Endothelial cell of umbilical vein (primary cell): ENCODE data around the gene BCL6B. TPM values are rescaled to one million over a fixed set of nuclear protein-coding genes. Genes with fewer than 3 reads are reported as not detected.

ENCODE experiments used
- BruUV-seq: library from RNA; stranded (reverse); fragments of 400-500 nt; replicated peaks from 2 replicates; lab custom pipeline; 2021; lab: Mats Ljungman, UMichigan
- CTCF ChIA-PET: fragments of 300-600, 350-600 bp; sonication (Branson Sonifier 250); formaldehyde crosslinking; loops from one replicate; lab custom pipeline; 2021; ENCODE audit warnings: antibody characterized with exemption, inconsistent platforms; lab: Charles Lee
- POLR2A ChIA-PET: fragments of 300-600, 350-600 bp; sonication (Branson Sonifier 250); formaldehyde crosslinking; loops from one replicate; lab custom pipeline; 2021; ENCODE audit warnings: antibody characterized with exemption, inconsistent platforms; lab: Charles Lee
- DNase-seq: peaks from one replicate; pipeline ENCODE4 v3.0.0-alpha.2; 2011; ENCODE audit warnings: low read depth, low spot score
- FAIRE-seq: peaks from 2 replicates; lab custom pipeline; 2011; peaks lifted over from hg19 to GRCh38; lab: Jason Lieb, UNC
- H2AFZ ChIP-seq: 2 replicates; pipeline ENCODE4 v1.6.0; 2012; ENCODE audit warnings: low read depth, low read length, control low read depth, inconsistent platforms
- H3K27ac ChIP-seq: 2 replicates; pipeline ENCODE4 v1.5.1; 2011; ENCODE audit warnings: low read depth, mild to moderate bottlenecking, control low read depth, low read length, moderate library complexity; ENCODE audit not compliant: insufficient read depth
- H3K27me3 ChIP-seq, 2 experiments: 2 replicates each; pipeline versions ENCODE4 v1.6.0 to v1.6.1; 2011; ENCODE audit warnings: low read length in 2 of 2, mixed read lengths in 1 of 2; ENCODE audit not compliant: control insufficient read depth in 2 of 2, insufficient read depth in 2 of 2
- H3K36me3 ChIP-seq, 2 experiments: 2 replicates in 1 of 2; 3 replicates in 1 of 2; pipeline ENCODE4 v1.5.1; 2011; ENCODE audit warnings: low read length in 2 of 2, mild to moderate bottlenecking in 1 of 2, moderate library complexity in 1 of 2; ENCODE audit not compliant: control insufficient read depth in 2 of 2, insufficient read depth in 2 of 2; ENCODE audit errors: extremely low read depth in 1 of 2
- H3K4me1 ChIP-seq: 3 replicates; pipeline ENCODE4 v1.5.1; 2011; ENCODE audit warnings: mild to moderate bottlenecking, low read length; ENCODE audit not compliant: control insufficient read depth, insufficient read depth; ENCODE audit errors: extremely low read depth
- H3K4me2 ChIP-seq: 2 replicates; pipeline ENCODE4 v1.6.1; 2011; ENCODE audit warnings: low read length, control low read depth, mixed read lengths; ENCODE audit not compliant: insufficient read depth
- H3K4me3 ChIP-seq, 3 experiments: fragments of 200-600 bp in 1 of 3; sonication (generic), shearing (Covaris generic) in 1 of 3; replicated peaks in 1 of 3; 2 replicates each; pipeline ENCODE4 v1.5.1; 2011 to 2016; ENCODE audit warnings: control low read depth in 3 of 3, low read length in 3 of 3, mild to moderate bottlenecking in 2 of 3, inconsistent platforms in 1 of 3, low read depth in 1 of 3, moderate library complexity in 1 of 3; ENCODE audit not compliant: insufficient read depth in 1 of 3
- H3K79me2 ChIP-seq: 2 replicates; pipeline ENCODE4 v1.6.0; 2012; ENCODE audit warnings: low read length, inconsistent platforms; ENCODE audit not compliant: control insufficient read depth, insufficient read depth
- H3K9ac ChIP-seq: replicated peaks from 2 replicates; pipeline ENCODE3; 2011; ENCODE audit warnings: low read length, control low read depth; ENCODE audit not compliant: insufficient read depth; ENCODE audit errors: extremely low read depth
- H3K9me1 ChIP-seq: replicated peaks from 3 replicates; pipeline ENCODE4 v1.6.0; 2011; ENCODE audit warnings: mild to moderate bottlenecking, low read length; ENCODE audit not compliant: control insufficient read depth, insufficient read depth; ENCODE audit errors: extremely low read depth
- H3K9me3 ChIP-seq: replicated peaks from 2 replicates; pipeline ENCODE4 v1.5.1; 2012; ENCODE audit warnings: low read length, inconsistent platforms; ENCODE audit not compliant: control insufficient read depth, insufficient read depth
- H4K20me1 ChIP-seq: replicated peaks from 2 replicates; pipeline ENCODE3; 2011; ENCODE audit warnings: mild to moderate bottlenecking, low read length; ENCODE audit not compliant: control insufficient read depth, insufficient read depth; ENCODE audit errors: extremely low read depth
- EZH2 ChIP-seq: IDR thresholded peaks from 2 replicates; pipeline ENCODE4 v1.6.1; 2012; ENCODE audit warnings: borderline replicate concordance, low read depth, mild to moderate bottlenecking, moderate library complexity, low read length, inconsistent platforms; ENCODE audit not compliant: severe bottlenecking
- FOS ChIP-seq: IDR thresholded peaks from 2 replicates; pipeline ENCODE4 v1.6.1; 2011; ENCODE audit warnings: mild to moderate bottlenecking, low read length, moderate library complexity, borderline replicate concordance; ENCODE audit not compliant: insufficient read depth
- GATA2 ChIP-seq: IDR thresholded peaks from 2 replicates; pipeline ENCODE4 v1.7.0; 2011; ENCODE audit warnings: low read depth, mild to moderate bottlenecking, moderate library complexity, mixed read lengths, low read length; ENCODE audit not compliant: insufficient read length, insufficient read depth
- JUN ChIP-seq: IDR thresholded peaks from 2 replicates; pipeline ENCODE4 v1.6.1; 2011; ENCODE audit warnings: borderline replicate concordance, low read depth; ENCODE audit not compliant: insufficient read length, insufficient read depth
- MAX ChIP-seq: IDR thresholded peaks from 2 replicates; pipeline ENCODE4 v1.6.1; 2011; ENCODE audit not compliant: insufficient read depth, insufficient read length
- MYC ChIP-seq: IDR thresholded peaks from one replicate; pipeline ENCODE4 v1.6.1; 2011; ENCODE audit warnings: mild to moderate bottlenecking, low read depth, low read length
- POLR2A ChIP-seq: IDR thresholded peaks from 2 replicates; pipeline ENCODE4 v1.6.1; 2012; ENCODE audit warnings: low read depth, mild to moderate bottlenecking, control low read depth, low read length
- POLR2AphosphoS5 ChIP-seq: IDR thresholded peaks from 2 replicates; pipeline ENCODE4 v1.6.1; 2012; ENCODE audit warnings: low read depth, mild to moderate bottlenecking, control low read depth, low read length, moderate library complexity; ENCODE audit not compliant: insufficient read depth
- dilution Hi-C: fragments of 300-500 bp; cut with MboI; formaldehyde crosslinking; loops from one replicate; pipeline ENCODE4 v1.15.0; 2019; ENCODE audit warnings: low sequenced_read_pairs; ENCODE audit not compliant: extremely low pct_ligation_motif_present
- intact Hi-C: fragments of 100-400 bp; cut with micrococcal nuclease; formaldehyde crosslinking; loops from one replicate; pipeline ENCODE4 v1.10.0; 2022
- polyA plus RNA-seq, 4 experiments: library from polyadenylated mRNA; depleted of rRNA in 3 of 4; stranded (reverse) in 3 of 4; unstranded in 1 of 4; fragments of >200 nt; gene quantifications; 2 replicates each; pipeline versions ENCODE4 v1.2.1 to v1.2.3, GENCODE V29; 2011 to 2012; ENCODE audit warnings: missing spikeins in 1 of 4
- total RNA-seq: library from RNA; stranded (reverse); gene quantifications from 2 replicates; pipeline ENCODE4 v1.2.3, GENCODE V29; 2021
- TF ChIP-seq, protein P1 (sequence below), 2 donors: IDR thresholded peaks; 1 replicate in 1 of 2; 2 replicates in 1 of 2; pipeline ENCODE4 v1.5.1; 2011; ENCODE audit warnings: low read length in 2 of 2, mild to moderate bottlenecking in 2 of 2, moderate library complexity in 2 of 2, control low read depth in 1 of 2, inconsistent platforms in 1 of 2, low read depth in 1 of 2; ENCODE audit not compliant: insufficient read depth in 1 of 2; ENCODE audit errors: extremely low read depth in 1 of 2

The BCL6B gene
- total and polyA plus RNA-seq, 2 donors (not counting 3 experiments of a cell fraction or from before 2014, with no cell fraction given): 93.5 to 160 TPM

DNA sequence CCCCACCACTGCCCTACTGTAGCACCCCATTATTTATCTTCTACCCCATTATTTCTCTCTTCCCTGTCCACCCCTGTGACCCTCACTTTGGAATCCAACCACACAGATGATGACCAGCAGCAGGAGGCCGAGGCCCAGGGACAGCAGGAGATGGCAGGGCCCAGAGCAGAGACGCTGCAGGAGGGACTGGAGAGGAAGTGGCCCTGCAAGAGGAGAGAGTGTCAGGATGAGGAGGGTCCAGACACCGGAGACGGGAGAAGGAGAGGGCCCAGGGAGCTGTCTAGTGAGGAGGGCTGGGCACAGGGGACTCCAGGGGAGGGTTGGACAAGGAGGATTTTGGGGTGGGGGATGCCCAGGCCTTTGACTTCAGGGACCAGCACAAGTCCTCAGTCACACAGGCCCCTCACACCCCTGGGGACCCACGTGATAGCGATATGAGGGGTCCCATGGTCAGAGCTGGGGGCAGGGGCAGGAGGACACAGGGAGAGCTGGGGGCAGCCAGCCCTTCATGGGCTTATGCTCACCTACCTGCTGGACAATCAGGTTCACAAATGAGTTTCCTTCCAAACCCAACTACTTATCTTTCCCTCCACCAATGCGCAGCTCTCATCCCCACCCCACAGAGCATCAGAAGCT, 55.2 kb downstream of the BCL6B start:
- H2AFZ ChIP-seq: no peak overlapping the region
- no peaks in the 10 kb centered on the region for H3K9me1 ChIP-seq
- H3K9ac ChIP-seq: no peak overlapping the region
- BruUV-seq: no TSS peak
- H3K4me3 ChIP-seq: no peak overlapping the region
- no peaks in the 10 kb centered on the region for H4K20me1 ChIP-seq
- DNase-seq: no peak
- POLR2A ChIA-PET: no interaction called here
- TF ChIP-seq MAX (no peak), JUN (no peak), EZH2 (no peak), GATA2 (no peak), MYC (no peak), FOS (no peak), POLR2A (no peak), POLR2AphosphoS5 (no peak)
- TF ChIP-seq, protein P1, sequence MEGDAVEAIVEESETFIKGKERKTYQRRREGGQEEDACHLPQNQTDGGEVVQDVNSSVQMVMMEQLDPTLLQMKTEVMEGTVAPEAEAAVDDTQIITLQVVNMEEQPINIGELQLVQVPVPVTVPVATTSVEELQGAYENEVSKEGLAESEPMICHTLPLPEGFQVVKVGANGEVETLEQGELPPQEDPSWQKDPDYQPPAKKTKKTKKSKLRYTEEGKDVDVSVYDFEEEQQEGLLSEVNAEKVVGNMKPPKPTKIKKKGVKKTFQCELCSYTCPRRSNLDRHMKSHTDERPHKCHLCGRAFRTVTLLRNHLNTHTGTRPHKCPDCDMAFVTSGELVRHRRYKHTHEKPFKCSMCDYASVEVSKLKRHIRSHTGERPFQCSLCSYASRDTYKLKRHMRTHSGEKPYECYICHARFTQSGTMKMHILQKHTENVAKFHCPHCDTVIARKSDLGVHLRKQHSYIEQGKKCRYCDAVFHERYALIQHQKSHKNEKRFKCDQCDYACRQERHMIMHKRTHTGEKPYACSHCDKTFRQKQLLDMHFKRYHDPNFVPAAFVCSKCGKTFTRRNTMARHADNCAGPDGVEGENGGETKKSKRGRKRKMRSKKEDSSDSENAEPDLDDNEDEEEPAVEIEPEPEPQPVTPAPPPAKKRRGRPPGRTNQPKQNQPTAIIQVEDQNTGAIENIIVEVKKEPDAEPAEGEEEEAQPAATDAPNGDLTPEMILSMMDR (IDR thresholded peaks at IDR 0.05; ENCODE audit: extremely low read depth in 1 of 2, insufficient read depth in 1 of 2, low read depth in 1 of 2, low read length in 2 of 2): no peak
- CTCF ChIA-PET: interaction anchor here (1.1 kb wide), 2 partner anchors 9 to 11 kb away, joined by 3 read pairs; no protein-coding TSS in a partner anchor
- no peak for FAIRE-seq
- H3K79me2 ChIP-seq: no peaks in the 10 kb centered on the region
- no peak overlapping the region for H3K27ac ChIP-seq
- intact Hi-C loops (no loop called here), dilution Hi-C loops (no loop called here)
- no peaks in the 10 kb centered on the region for H3K27me3 ChIP-seq
- no peak overlapping the region for H3K4me2 ChIP-seq
- no peaks in the 10 kb centered on the region for H3K36me3 ChIP-seq
- H3K4me1 ChIP-seq: no peaks in the 10 kb centered on the region
- no peaks in the 10 kb centered on the region for H3K9me3 ChIP-seq
